ENCODE results near the gene KDR.

KDR gene

GRCh38 chr4:55029821-55030503 lies 95.4 kb downstream of the KDR start:
- Histone ChIP-seq H3K36me3 (no peaks in the 10 kb centered on the region), H3K4me1 (no peaks in the 10 kb centered on the region), H3K4me3 (ENCODE audit: low read depth, low read length) (no peak overlapping the region), H3K9me3 (no peaks in the 10 kb centered on the region), H3K27me3 (no peaks in the 10 kb centered on the region)
- TF ChIP-seq, protein P1, sequence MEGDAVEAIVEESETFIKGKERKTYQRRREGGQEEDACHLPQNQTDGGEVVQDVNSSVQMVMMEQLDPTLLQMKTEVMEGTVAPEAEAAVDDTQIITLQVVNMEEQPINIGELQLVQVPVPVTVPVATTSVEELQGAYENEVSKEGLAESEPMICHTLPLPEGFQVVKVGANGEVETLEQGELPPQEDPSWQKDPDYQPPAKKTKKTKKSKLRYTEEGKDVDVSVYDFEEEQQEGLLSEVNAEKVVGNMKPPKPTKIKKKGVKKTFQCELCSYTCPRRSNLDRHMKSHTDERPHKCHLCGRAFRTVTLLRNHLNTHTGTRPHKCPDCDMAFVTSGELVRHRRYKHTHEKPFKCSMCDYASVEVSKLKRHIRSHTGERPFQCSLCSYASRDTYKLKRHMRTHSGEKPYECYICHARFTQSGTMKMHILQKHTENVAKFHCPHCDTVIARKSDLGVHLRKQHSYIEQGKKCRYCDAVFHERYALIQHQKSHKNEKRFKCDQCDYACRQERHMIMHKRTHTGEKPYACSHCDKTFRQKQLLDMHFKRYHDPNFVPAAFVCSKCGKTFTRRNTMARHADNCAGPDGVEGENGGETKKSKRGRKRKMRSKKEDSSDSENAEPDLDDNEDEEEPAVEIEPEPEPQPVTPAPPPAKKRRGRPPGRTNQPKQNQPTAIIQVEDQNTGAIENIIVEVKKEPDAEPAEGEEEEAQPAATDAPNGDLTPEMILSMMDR (IDR thresholded peaks at IDR 0.05; ENCODE audit: low read depth, low read length) = no peak
- no peak for DNase-seq

GRCh38 chr4:55029321-55029720 lies 96.1 kb downstream of the KDR start:
- Histone ChIP-seq H3K4me1 (no peaks in the 10 kb centered on the region), H3K9me3 (no peaks in the 10 kb centered on the region), H3K4me3 (ENCODE audit: low read depth, low read length) (no peak overlapping the region), H3K36me3 (no peaks in the 10 kb centered on the region), H3K27me3 (no peaks in the 10 kb centered on the region)
- TF ChIP-seq, protein P1 (IDR thresholded peaks at IDR 0.05; ENCODE audit: low read depth, low read length) = no peak
- no peak for DNase-seq

Data from BE2C (cell line).